Stimulated activated CD8-positive, alpha-beta memory T cell treated with anti-CD3 and anti-CD28 coated beads, Interleukin-12 subunit alpha, Interleukin-12 subunit beta, amount 100 ng/mL, for 24 hours (primary cell): ENCODE measurements around the gene PACSIN1.
"Not testable (repeated sequence)": the region's sequence is repeated elsewhere in the genome, so short reads cannot be mapped to it uniquely, and the experiment has no call there.

Experiments
- DNase-seq: peaks from one replicate; pipeline ENCODE4 v3.0.0-alpha.2; 2020; ENCODE audit errors: extremely low read depth

Gene PACSIN1

DNA sequence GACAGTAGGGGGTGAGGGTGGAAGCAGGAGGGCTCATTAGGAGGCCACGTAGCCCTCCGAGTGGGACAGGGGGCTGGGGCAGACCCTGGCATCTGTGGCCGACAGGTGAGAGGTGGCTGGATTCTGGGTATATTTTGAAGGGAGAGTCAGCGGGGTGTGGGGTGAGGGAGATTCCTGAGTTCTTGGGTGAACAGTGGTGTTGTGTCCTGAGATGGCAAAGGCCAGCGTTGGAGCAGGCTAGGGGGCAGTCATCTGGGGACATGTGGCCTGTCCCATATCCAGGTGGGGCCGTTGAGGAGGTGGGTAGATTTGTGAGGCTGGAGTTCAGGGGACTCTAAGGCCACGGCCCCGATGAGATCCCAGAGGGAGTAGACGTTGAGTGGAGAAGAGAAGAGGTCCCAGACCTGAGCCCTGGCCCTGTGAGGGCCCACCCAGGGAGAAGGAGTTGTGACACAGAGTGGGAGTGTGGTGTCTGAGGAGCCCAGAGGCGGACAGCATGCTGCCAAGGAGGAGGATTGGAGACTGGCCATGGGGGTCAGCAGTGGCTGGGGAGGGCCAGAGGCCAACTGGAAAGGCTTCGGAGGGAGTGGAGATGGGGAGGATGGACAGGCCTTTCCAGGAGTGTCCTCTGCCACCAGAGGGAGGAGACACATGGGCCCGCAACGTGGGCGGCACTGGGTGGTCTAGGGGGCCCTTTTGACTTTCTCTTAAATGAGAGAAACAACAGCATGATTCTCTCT, 19.6 kb downstream of the PACSIN1 start:
- no peak for DNase-seq

DNA sequence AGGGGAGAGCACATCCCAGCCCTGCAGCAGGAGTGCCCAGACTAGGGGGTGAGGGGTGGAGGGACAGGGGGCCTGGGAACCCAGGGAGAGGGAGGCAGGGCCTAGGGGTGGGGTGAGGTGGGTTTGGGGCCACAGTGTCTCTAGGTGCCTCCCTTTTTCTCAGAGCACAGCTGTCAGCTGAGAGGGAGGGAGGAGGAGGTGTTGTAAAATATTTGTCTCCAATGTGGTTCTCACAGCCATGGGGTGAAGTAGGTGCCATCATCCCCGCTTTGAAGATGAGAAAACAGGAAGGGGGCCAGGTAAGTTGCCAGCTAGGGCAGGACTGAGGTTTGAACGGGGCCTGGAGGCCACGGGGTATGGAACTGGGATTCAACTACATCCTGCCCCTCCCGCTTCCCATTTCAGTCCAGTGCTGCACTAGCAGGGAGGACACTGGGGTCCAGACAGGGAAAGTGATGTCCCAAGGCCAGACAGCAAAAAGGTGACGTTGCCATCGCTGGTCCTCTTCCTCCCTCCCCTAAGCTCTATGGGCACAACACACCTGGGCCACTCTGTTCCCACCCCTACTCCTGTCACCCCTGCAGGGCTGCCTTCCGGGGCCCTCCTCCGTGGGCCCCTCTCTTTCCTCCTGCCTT, 20.3 kb downstream of the PACSIN1 start:
- DNase-seq = no peak

DNA sequence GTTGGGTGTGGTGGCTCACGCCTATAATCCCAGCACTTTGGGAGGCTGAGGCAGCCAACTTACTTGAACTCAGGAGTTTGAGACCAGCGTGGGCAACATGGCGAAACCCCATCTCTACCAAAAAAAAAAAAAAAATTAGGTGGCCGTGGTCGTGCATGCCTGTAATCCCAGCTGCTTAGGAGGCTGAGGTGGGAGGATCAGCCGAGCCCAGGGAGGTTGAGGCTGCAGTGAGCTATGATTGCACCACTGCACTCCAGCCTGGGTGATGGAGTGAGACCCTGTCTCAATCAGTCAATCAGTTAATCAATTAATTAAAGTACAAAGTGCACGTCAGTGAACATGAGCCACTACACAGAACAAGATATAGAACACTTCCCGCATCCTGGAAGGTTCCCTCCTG, 21.0 kb downstream of the PACSIN1 start:
- not testable (repeated sequence) for DNase-seq

DNA sequence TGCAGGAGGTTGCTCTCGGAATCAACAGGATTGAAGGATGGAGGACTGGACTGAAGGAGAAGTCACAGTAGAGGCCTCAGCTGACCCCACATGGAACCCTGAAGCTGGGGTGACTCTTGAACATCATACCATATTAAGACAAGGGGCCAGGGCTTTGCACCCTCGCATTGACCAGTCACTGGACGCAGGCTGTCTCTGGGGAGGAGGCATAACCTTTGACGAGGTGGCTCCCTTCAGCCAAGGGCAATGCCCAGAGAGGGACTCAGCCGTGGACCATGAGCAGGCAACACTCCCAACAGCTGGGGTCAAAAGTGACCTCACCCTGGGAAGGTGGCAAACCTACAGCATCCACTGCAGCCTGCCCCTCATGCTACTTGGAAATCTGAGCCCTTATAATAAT, 21.7 kb downstream of the PACSIN1 start:
- DNase-seq = no peak

DNA sequence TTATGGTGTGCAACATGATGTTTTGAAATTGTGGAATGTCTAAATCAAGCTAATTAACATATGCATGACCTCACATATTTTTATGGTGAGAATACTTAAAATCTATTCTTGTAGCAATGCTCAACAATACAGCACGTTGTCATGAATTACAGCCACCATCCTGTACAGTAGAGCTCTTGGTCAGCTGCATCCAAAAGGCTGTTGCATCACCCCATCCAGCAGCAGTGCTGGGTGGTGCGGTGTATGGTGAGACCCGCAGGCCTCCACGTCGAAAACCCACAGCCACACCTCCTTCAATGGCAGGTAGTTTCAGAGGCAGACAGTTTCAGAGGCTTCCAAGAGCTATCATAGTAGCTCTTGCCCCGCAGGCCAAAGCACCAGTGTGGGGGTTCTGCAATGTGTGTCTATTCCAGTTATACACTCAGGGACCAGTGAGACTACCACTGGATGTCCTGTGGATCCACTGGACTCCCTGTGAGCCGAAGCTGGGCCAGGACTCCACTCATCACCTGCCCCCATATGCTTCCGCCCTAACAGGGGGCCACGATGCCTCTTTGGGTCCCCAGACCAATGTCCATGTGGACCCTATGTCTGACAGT, 23.4 kb downstream of the PACSIN1 start:
- DNase-seq = no peak

DNA sequence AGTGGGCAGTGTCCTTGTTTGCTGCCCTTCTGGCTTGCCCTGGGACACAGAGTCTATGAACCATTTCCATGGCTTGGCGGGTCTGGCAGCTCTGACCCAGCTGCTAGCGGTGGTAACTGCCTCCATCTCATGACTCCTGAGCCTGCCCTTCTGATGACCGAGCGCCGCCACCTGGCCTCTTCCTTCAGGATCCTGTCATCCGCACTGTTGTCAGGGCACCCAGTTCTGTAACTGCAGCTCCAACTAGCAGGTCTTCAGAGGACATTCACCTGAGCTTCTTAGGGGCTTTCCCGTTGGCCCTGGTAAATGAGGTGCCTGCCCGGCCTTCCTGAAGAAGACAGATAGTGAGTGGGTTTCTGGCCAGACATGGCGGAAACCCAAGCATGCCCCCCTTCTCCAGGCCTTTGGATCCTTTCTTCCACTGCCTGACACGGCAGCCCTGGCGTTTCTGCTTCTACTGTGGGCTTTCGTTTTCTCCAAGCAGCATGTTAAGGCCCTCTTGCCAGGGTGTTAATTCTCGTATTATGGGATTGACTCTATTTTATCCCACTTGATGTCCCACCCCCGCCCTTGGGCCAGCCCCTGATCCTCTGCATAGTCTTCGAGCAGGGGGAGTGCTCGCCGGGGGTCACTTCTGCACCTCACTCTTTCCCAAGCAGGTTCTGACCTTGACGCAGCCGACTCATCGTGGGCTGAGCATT, 24.7 kb downstream of the PACSIN1 start:
- DNase-seq = no peak

DNA sequence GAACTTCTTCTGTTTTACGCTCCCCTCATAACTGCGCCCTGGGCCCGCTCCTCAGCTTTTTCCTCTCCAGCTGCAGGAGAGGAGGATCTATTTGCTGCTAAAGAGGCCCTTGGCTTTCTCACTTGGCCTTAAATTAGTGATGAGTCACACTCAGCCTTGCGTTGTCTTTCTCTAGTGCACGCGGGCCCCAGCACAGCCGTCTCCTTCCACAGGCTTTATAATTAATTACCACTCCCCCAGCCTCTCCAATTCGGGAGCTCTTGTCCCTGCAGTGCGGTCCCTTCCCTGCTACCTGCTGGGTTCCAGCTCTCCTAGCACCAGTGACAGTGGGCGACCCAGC, 25.2 kb downstream of the PACSIN1 start:
- no peak for DNase-seq

DNA sequence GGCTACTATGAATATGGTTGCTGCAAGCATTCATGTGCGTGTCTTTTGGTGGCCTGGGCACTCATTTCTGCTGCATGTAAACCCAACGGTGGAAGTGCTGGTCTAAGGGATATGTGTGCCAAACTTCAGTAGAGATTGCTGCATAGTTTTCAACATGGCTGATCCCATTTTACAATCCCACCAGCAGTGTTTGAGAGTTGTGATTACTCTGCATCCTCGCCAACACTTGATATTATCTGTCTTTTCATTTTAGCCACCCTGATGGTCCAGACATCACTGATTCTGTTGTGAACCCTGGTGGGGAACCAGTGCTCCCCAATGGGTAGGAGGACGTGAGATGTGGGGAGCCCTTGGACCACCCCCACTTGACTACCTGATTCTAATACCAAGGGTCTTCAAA, 27.5 kb downstream of the PACSIN1 start:
- no peak for DNase-seq

DNA sequence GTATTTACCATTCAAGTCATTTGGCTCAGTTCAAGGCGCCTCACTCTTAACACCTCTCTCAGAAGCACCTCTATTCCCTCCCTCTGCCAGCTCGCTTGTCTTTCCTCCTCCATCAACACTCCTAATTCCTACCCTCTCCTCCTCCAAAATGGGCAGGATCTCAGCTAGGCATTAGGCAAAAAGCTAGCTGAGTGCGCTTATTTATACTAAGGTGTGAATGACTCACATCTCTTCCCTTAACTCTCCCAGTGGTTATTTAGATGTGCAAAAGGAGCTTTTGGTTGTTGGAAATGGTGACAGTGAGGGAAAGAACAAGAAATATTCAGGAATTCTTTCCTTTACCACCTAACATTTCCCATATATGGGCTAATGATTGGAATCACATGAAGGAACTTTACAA, 29.1 kb downstream of the PACSIN1 start:
- no peak for DNase-seq

DNA sequence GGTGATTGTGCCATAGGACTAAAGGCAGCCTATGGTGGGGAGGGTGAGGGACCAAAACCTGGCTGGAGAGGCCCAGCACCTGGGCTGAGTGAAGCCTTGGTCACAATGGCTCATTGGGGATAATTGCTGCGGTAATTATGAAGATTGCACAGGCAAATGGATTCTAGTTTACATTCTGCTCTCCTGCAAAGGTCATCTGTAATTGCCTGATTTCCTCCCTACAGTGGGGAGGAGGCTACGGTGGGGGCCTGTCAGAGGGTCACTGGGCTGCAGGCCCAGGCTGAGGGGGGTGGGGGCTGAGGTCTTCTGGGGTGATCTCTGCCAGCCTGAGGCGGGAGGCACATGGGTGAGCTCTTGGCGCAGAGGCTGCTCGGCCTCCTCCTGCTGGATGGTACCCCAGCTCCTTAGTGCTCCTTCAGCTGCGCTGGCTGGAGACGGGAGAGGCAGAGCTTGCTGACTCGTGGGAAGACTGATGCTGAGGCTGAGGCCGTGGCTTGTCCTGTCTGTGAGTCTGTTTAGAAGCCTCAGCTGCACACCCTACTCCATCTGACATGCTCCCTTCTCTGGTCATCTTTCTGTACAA, 30.3 kb downstream of the PACSIN1 start:
- no peak for DNase-seq

DNA sequence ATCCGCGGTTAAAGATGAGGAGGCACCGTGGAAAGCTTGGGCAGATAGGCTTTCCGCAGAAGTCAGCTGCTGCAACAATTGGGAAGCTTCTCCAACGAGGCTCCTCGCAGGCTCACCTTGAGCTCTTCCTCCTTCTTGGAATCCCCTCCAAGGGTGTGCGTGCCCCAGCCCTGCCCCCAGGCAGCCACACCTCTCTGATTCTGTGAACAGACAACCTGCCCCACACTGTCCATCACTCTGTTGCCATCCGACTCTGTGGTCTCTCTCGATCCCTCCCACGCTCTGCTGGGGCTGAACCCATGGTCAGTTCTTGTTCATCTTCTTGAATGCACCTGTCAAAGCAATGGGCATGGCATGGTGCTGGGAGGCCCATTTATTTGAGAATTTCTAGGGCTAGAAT, 31.5 kb downstream of the PACSIN1 start:
- no peak for DNase-seq

DNA sequence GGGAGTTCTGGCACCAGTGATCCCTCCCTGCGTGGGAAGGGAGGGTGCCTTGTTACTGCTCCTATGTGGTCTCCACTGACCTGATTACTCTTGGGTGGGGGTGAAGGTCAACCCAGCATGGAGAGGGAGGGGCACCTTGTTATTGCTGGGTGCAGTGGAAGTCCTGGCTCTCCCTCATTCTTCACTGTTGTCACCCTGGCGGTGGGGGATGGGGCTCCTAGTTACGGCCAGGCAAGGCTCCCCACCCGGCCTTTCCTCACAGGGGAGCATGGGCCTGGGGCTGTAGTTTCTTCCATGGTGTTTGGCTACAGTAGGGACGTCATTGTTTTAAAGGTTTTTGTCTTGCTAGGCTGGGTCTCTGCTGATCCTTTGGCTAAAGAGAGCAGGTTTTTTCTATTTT, 40.8 kb downstream of the PACSIN1 start:
- DNase-seq = no peak

DNA sequence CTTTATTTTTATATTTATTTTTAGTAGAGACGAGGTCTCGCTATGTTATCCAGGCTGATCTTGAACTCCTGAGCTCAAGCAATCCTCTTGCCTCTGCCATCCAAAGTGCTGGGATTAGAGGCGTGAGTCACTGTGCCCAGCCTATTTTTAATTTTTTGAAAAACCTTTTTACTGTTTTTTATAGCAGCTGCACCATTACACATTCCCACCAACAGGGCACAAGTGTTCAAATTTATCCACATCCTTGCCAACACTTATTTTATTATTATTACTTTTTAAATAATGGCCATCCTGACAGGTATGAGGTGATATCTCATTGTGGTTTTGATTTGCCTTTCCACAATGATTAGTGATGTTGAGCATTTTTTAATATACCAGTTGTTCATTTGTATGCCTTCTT, 42.5 kb downstream of the PACSIN1 start:
- DNase-seq = no peak

DNA sequence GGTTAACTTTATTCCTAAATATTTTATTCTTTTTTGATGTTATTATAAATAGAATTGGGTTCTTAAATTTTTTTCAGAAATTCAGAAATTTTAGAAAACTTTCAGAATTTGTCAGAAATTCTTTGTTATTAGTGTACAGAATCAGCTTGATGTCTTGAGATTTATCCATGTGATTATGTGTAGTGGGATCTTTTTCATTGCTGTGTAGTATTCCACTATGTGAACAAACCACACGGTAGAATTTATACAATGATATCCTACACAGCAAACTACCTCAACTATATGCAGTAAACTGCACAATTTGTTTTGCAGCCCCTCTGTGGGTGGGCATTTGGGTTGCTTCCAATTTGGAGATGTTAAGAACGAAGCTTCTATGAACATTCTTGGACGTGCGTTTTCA, 43.9 kb downstream of the PACSIN1 start:
- no peak for DNase-seq

DNA sequence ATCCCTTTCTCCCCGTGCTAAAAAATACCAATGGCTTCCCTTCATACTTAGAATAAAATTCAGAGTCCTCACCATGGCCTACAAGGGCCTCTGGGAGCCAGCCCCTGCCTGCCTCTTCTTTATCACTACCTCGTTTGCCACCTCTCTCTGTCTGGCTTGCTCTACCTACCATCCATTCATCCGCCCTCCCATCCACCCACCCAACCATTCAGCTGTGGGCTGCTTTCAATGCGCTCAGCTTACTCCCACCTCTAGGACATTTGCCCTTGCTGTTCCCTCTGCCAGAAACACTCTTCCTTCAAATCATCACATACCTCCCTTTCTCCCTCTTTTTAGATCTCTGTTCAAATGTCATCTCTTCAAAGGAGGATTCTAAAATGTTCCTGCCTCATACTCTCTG, 44.4 kb downstream of the PACSIN1 start:
- no peak for DNase-seq

DNA sequence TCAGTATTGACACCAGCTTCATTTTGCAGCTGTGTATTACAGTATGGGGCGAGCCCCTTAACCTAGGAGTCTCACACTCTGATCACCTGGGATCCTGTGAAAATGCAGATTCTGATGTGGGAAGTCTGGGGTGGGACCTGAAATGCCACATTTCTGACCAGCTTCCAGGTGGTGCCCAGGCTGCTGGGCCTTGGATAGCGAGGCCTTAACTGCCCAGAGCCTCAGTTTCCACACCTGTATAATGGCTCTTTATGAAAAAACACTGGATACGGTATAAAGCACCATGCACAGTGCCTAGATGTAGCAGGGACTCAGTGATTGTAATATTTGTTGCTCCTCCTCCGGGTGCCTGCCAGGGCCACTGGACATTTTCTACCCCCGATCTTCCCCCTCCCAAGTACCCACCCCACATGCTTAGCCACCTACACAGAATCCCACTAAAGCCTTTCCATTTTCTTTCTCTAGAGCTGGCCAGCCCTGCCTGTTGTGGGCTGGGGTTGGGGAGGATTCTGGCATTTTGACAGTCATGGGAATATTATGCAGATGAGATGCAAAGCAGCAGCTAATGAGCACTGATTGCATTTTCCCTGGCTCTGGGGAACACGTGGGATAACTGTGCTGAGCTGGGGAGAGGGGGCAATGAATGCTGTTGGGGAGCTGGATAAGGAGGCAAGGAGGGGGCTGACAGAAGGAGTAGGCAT, 45.5 kb downstream of the PACSIN1 start:
- no peak for DNase-seq

DNA sequence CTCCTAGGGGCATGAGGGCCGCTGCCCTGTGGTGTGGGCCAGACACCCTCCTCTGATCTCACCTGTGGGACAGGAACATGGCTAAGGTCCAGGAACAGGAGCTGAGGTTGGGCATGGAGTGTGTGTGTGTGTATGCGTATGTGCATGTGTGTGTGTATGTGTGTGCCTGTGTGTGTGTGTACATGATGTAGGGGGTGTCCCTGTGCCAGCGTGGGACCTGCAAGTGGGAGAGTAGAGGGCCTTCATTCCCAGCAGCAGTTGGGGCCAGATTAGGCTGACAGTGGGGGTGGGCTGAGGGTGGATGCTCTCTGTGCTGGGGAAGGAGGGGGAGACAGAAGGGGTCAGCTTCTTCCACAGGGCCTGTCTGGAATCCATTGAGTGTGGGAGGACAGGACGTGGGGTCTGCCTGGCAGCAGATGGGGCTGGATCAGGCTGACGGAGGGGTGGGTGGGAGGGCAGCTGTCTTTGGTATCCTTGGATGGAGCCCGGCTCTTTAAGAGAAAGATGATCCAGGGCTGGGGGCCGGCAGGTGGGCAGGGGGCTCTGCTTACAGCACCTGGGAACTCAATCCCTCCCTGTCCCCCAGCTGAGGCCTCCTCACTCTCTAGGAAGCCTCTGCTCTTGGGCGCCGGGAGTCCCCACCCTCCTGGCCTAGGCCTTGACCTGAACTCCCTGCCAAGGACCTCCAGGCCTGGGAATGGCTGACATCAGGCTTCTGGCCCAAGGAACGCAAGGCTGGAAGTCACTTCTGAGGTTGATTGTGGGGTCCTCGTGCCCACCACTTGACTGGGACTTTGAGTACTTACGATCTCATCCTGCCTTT, 46.2 kb downstream of the PACSIN1 start:
- no peak for DNase-seq

DNA sequence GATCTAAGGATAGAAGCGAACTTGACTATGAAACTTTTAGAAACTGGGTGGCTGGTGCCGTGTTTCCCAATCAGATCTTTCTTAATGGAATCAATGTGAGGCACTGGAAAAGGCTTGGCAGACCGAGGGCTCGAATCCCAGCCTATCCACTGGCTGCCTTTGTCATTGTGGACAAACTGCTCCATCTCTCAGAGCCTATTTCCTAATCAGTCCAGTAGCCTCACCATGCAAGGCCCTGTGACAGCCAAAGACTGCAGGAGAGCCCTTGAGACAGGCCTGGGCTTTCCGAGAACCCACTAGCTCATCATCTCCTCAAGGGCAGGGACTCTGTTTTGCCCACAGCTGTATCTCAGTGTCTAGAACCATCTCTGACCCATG, 46.9 kb downstream of the PACSIN1 start:
- DNase-seq = no peak

DNA sequence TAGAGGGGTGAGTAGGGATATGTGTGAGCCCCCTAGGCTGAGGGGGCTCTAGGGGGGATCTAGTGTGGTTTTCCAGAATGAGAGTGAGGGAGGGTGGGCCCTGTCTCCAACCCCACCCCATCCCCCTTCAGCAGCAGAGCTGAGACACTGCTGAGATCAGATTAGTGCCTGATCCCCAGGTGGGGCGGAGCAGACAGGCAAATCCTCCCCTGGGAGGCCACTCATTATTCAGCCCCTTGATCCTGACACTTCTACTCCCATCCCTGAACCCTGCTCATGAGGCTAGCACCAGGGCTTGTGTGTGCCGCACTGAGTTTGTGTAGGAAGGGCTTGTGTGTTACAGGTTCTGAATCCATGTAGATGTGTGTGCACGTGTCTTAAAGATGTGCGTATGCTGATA, 47.8 kb downstream of the PACSIN1 start:
- DNase-seq = no peak

DNA sequence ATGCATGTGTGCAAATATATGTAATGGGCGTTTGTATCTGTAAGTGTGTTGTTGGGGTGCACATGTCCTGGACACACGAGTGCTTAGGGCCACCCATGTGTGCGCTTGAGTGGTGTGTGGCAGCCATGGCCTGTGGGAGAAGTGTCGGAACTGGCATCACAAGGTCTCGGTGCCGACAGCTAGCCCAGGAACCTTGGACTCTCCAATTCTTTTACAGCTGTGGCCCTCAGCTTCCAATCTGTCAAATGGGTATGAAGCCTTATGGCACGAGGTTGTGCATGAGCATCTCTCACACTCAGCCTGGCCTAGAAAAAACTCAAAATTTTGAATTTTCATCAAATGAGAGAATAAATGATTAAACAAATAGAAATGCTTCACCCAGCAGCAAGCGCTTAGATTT, 48.2 kb downstream of the PACSIN1 start:
- no peak for DNase-seq
